Subcutaneous adipose tissue (tissue), 4 donors: ENCODE data around the gene NT5C3A. TPM values are rescaled to one million over a fixed set of nuclear protein-coding genes. Genes with fewer than 3 reads are reported as not detected.

Experiments used
- total RNA-seq, 4 donors: library from RNA; depleted of rRNA; stranded (reverse); fragments of >200 nt; gene quantifications; one replicate each; pipeline ENCODE4 v1.1.0, GENCODE V29; 2016
- TF ChIP-seq, protein P1 (sequence below): fragments of 450-650 bp; IDR thresholded peaks from one replicate; pipeline ENCODE4 v1.5.1; 2016; ENCODE audit warnings: low read depth, mild to moderate bottlenecking, control low read depth, antibody characterized with exemption, moderate library complexity

Gene NT5C3A
- total RNA-seq, 4 donors from 2014 or later, result 24.9 to 32.0 (median 27.1) TPM

DNA sequence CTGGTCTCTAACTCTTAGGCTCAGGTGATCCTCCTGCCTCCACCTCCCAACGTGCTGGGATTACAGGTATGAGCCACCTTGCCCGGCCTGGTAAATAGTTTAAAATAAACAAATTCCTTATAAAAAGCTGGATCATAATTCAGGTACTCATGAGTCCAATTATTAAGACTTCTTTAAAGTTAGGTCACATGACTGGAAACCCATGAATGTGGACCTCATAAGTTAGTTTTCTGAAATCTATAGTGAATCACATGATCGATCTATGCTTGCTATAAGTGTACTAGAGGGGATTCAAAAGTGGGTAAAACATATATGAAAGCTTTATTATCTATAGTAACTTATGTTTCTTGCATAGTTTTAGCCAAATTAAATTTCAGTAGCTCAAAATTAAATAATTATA is 14.3 kb downstream of the NT5C3A start:
- TF ChIP-seq, protein P1, sequence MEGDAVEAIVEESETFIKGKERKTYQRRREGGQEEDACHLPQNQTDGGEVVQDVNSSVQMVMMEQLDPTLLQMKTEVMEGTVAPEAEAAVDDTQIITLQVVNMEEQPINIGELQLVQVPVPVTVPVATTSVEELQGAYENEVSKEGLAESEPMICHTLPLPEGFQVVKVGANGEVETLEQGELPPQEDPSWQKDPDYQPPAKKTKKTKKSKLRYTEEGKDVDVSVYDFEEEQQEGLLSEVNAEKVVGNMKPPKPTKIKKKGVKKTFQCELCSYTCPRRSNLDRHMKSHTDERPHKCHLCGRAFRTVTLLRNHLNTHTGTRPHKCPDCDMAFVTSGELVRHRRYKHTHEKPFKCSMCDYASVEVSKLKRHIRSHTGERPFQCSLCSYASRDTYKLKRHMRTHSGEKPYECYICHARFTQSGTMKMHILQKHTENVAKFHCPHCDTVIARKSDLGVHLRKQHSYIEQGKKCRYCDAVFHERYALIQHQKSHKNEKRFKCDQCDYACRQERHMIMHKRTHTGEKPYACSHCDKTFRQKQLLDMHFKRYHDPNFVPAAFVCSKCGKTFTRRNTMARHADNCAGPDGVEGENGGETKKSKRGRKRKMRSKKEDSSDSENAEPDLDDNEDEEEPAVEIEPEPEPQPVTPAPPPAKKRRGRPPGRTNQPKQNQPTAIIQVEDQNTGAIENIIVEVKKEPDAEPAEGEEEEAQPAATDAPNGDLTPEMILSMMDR, result no peak

DNA sequence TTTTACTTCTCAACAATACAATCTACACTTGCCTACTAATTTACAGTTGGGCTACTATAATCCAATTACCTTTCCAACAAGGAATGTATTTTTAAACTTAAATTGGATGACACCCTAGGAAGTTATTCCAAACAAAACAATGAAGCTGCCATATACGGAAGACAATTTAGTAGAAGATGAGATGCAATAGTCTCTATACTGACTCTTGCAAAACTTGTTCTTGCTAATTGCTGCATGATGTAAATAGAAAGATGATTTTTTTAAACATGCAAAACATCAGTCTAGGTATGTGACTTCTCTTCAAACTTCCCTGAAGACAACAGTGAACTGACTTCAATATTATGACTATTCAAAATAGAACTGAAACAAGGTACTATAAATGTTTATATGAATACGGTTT is 17.6 kb downstream of the NT5C3A start:
- TF ChIP-seq, protein P1, result no peak

GRCh38 chr7:33044401-33044718 is 18.2 kb downstream of the NT5C3A start:
- TF ChIP-seq, protein P1, result no peak

- TF ChIP-seq, protein P1, result no peak
Observed at GRCh38 chr7:33043501-33044400, 18.8 kb downstream of the NT5C3A start.

DNA sequence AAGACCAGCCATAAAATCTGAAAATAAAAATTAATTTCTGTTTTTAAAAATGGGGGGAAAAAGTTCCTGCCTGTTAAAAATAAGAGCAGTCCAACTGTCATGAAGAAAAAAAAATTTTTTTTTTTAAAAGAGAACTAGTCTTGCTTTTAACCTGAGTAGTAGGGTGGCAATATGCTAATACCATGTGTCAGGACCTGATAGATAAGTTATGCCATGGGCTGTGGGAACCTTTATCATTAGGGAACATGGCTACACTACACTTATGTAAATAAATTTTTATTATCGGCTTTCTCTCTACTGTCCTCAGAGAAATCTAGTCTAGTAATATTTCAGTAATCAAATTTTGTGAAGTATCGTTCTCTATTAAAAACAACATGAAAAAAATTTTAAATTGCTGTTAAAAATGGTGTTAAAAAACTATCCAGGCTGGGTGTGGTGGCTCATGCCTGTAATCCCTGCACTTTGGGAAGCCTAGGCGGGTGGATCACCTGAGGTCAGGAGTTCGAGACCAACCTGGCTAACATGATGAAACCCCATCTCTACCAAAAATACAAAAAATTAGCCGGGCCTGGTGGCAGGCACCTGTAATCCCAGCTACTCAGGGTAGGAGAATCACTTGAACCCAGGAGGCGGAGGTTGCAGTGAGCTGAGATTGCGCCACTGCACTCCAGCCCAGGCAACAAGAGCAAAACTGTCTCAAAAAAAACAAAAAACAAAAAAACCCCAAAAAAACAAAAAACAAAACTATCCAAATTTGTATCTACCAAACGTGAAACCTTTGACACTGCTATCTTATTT is 20.7 kb downstream of the NT5C3A start:
- TF ChIP-seq, protein P1, result no peak

DNA sequence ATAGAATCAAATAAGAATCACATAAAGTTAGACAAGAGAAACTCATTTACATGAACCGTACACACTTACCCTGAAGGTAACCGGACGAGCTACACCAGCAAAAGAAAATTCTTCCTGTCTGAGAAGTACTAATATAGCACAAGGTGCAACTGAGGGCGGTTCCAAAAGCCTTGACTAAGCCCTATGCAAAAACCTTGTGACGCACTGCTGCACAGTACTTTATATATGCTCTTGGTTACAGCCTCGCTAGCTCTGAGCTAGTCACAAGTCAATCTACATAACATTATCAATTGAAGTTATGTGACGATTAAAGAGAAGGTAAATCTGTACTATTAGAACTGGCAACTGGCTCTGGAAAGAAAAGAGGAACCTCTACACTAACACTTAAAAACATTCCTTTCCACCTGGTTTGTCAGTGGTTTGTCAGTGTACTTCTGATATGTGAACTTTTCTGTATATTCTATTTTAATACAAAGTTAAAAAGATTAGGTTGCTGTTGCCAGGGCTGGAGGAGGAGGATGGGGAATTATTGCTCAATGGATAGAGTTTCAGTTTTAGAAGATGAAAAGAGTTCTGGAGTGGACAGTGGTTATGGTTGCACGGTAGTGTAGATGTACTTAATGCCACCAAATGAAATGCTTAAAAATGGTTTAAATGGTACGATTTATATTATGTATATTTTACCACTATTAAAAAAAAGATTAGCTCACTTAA is 21.6 kb downstream of the NT5C3A start:
- TF ChIP-seq, protein P1, result no peak

DNA sequence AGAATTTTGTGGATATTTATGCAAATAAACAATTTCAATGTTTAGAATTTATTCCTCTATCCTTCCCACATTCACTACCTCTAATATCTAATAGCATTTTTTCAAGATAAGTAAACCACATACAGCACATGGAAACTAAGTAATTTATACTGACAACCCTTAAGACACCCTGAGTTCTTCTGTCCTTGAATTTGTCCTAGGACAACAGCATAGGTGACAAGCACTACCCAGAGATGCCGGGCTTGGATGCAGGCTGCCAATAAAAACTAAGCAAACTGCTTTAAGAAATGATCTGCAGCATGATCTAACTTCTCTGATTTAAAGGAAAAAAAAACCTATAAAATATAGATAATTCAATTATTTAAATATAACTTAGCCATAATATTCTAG is 22.7 kb downstream of the NT5C3A start:
- TF ChIP-seq, protein P1, result no peak
